H9 (cell line): ENCODE data around the gene ANTXR2. TPM values are rescaled to one million over a fixed set of nuclear protein-coding genes. Genes with fewer than 3 reads are reported as not detected.

Experiments
- DNase-seq: peaks from one replicate; pipeline ENCODE4 v3.0.0-alpha.2; 2017
- H2AFZ ChIP-seq: one replicate; pipeline ENCODE4 v1.6.1; 2013; ENCODE audit warnings: mild to moderate bottlenecking, low read length, control low read depth, moderate library complexity
- H2AK5ac ChIP-seq: 2 replicates; pipeline ENCODE4 v1.6.1; 2013; ENCODE audit warnings: low read length, control low read depth, mixed read lengths; ENCODE audit not compliant: insufficient read length
- H2BK120ac ChIP-seq: one replicate; pipeline ENCODE4 v1.6.1; 2013; ENCODE audit warnings: low read depth, mild to moderate bottlenecking, low read length, control low read depth, inconsistent platforms; ENCODE audit not compliant: poor library complexity, severe bottlenecking
- H2BK12ac ChIP-seq: 2 replicates; pipeline ENCODE4 v1.6.1; 2013; ENCODE audit warnings: low read length, control low read depth, mixed read lengths, low read depth; ENCODE audit not compliant: insufficient read length
- H2BK15ac ChIP-seq: 2 replicates; pipeline ENCODE4 v1.6.1; 2013; ENCODE audit warnings: low read depth, low read length, control low read depth
- H2BK20ac ChIP-seq: one replicate; pipeline ENCODE4 v1.6.1; 2013; ENCODE audit warnings: low read depth, mild to moderate bottlenecking, low read length, control low read depth, inconsistent platforms; ENCODE audit not compliant: poor library complexity, severe bottlenecking
- H2BK5ac ChIP-seq: 2 replicates; pipeline ENCODE4 v1.6.1; 2013; ENCODE audit warnings: low read length, control low read depth, mixed read lengths; ENCODE audit not compliant: insufficient read length
- H3K14ac ChIP-seq: 2 replicates; pipeline ENCODE4 v1.6.1; 2013; ENCODE audit warnings: low read length, control low read depth; ENCODE audit not compliant: insufficient read depth
- H3K18ac ChIP-seq: 2 replicates; pipeline ENCODE4 v1.6.1; 2013; ENCODE audit warnings: low read depth, mild to moderate bottlenecking, mixed read lengths, low read length, control low read depth; ENCODE audit not compliant: insufficient read length
- H3K23ac ChIP-seq: 2 replicates; pipeline ENCODE4 v1.6.1; 2013; ENCODE audit warnings: low read length, control low read depth, mixed read lengths, low read depth; ENCODE audit not compliant: insufficient read length
- H3K23me2 ChIP-seq: 2 replicates; pipeline ENCODE4 v1.6.1; 2013; ENCODE audit warnings: low read depth, mild to moderate bottlenecking, mixed read lengths, low read length, control low read depth; ENCODE audit not compliant: insufficient read length, poor library complexity, severe bottlenecking
- H3K27ac ChIP-seq: 2 replicates; pipeline ENCODE4 v1.5.1; 2013; ENCODE audit warnings: low read length, control low read depth, mixed read lengths, low read depth; ENCODE audit not compliant: insufficient read length
- H3K27me3 ChIP-seq: 2 replicates; pipeline ENCODE4 v1.6.1; 2013; ENCODE audit warnings: low read length, control low read depth, inconsistent platforms; ENCODE audit not compliant: insufficient read depth
- H3K4ac ChIP-seq: 2 replicates; pipeline ENCODE4 v1.6.1; 2013; ENCODE audit warnings: low read depth, mild to moderate bottlenecking, control low read depth, inconsistent platforms, low read length, moderate library complexity
- H3K4me1 ChIP-seq: 2 replicates; pipeline ENCODE4 v1.6.1; 2013; ENCODE audit warnings: low read length, control low read depth, inconsistent platforms; ENCODE audit not compliant: insufficient read depth
- H3K4me2 ChIP-seq: 2 replicates; pipeline ENCODE4 v1.6.1; 2013; ENCODE audit warnings: low read length, control low read depth, mixed read lengths; ENCODE audit not compliant: insufficient read length, insufficient read depth
- H3K56ac ChIP-seq: 2 replicates; pipeline ENCODE4 v1.6.1; 2013; ENCODE audit warnings: low read depth, mild to moderate bottlenecking, mixed read lengths, low read length, control low read depth; ENCODE audit not compliant: insufficient read length
- H3K79me1 ChIP-seq: 2 replicates; pipeline ENCODE4 v1.6.1; 2013; ENCODE audit warnings: low read depth, mild to moderate bottlenecking, moderate library complexity, low read length, control low read depth, inconsistent platforms; ENCODE audit not compliant: insufficient read depth, poor library complexity, severe bottlenecking
- H3K79me2 ChIP-seq: 2 replicates; pipeline ENCODE4 v1.6.1; 2013; ENCODE audit warnings: low read length, control low read depth, inconsistent platforms; ENCODE audit not compliant: insufficient read depth
- H3K9ac ChIP-seq: 2 replicates; pipeline ENCODE4 v1.6.1; 2013; ENCODE audit warnings: low read length, control low read depth, mixed read lengths; ENCODE audit not compliant: insufficient read length; ENCODE audit errors: extremely low read depth
- H3K9me3 ChIP-seq: one replicate; pipeline ENCODE4 v1.6.1; 2013; ENCODE audit warnings: low read depth, low read length, inconsistent platforms; ENCODE audit not compliant: control insufficient read depth
- H3T11ph ChIP-seq: one replicate; pipeline ENCODE4 v1.6.1; 2013; ENCODE audit warnings: mild to moderate bottlenecking, low read length, control low read depth, inconsistent platforms
- H4K20me1 ChIP-seq: one replicate; pipeline ENCODE4 v1.6.1; 2013; ENCODE audit not compliant: control insufficient read depth, insufficient read length, insufficient read depth
- H4K5ac ChIP-seq: 2 replicates; pipeline ENCODE4 v1.6.1; 2013; ENCODE audit warnings: low read depth, mild to moderate bottlenecking, mixed read lengths, low read length, control low read depth; ENCODE audit not compliant: insufficient read length
- H4K8ac ChIP-seq: replicated peaks from 2 replicates; pipeline ENCODE4 v1.6.1; 2013; ENCODE audit warnings: low read length, control low read depth, mixed read lengths, low read depth; ENCODE audit not compliant: insufficient read length
- H4K91ac ChIP-seq: 2 replicates; pipeline ENCODE4 v1.6.1; 2013; ENCODE audit warnings: low read depth, mild to moderate bottlenecking, moderate library complexity, mixed read lengths, low read length, control low read depth; ENCODE audit not compliant: insufficient read length
- H3K27ac Mint-ChIP-seq, 3 experiments: 2 replicates in 2 of 3; 3 replicates in 1 of 3; pipeline ENCODE4 v1.8.0; 2020 to 2021; ENCODE audit warnings: mixed read lengths in 3 of 3, mild to moderate bottlenecking in 1 of 3, moderate library complexity in 1 of 3
- H3K27me3 Mint-ChIP-seq: 2 replicates; pipeline ENCODE4 v1.8.0; 2021; ENCODE audit warnings: low read depth, mild to moderate bottlenecking, moderate library complexity, mixed read lengths
- H3K36me3 Mint-ChIP-seq, 3 experiments: 2 replicates in 2 of 3; 3 replicates in 1 of 3; pipeline ENCODE4 v1.8.0; 2020 to 2021; ENCODE audit warnings: low read depth in 3 of 3, mixed read lengths in 3 of 3; ENCODE audit not compliant: insufficient read depth in 1 of 3
- H3K4me1 Mint-ChIP-seq, 2 experiments: 2 replicates each; pipeline ENCODE4 v1.8.0; 2020; ENCODE audit warnings: mixed read lengths in 2 of 2
- H3K4me3 Mint-ChIP-seq, 2 experiments: 2 replicates in 1 of 2; 3 replicates in 1 of 2; pipeline ENCODE4 v1.8.0; 2020 to 2021; ENCODE audit warnings: mild to moderate bottlenecking in 2 of 2, mixed read lengths in 2 of 2, moderate library complexity in 1 of 2
- H3K9me3 Mint-ChIP-seq, 2 experiments: 2 replicates in 1 of 2; 3 replicates in 1 of 2; pipeline ENCODE4 v1.8.0; 2020; ENCODE audit warnings: mild to moderate bottlenecking in 2 of 2, mixed read lengths in 2 of 2, moderate library complexity in 1 of 2
- WGBS: extraction: QIAGEN DNeasy Blood & Tissue Kit; methylation state at CpG from one replicate; pipeline ENCODE4 v1.1.7; 2013; ENCODE audit warnings: missing lambda C conversion rate, low lambda C conversion rate, mixed read lengths; ENCODE audit not compliant: insufficient read length; ENCODE audit errors: extremely low coverage; 5-methylcytosine and 5-hydroxymethylcytosine counted together
- total RNA-seq: library from RNA; stranded (reverse); gene quantifications from 2 replicates; pipeline ENCODE4 v1.2.1, GENCODE V29; 2021
- TF ChIP-seq, protein P1 (sequence below): fragments of 200-600 bp; sonication (generic); conservative IDR thresholded peaks from 3 replicates; pipeline ENCODE4 v1.8.0; 2021; ENCODE audit warnings: antibody characterized with exemption, mild to moderate bottlenecking

Gene ANTXR2
- total RNA-seq, 1 experiment from 2014 or later, result 4.7 TPM

DNA sequence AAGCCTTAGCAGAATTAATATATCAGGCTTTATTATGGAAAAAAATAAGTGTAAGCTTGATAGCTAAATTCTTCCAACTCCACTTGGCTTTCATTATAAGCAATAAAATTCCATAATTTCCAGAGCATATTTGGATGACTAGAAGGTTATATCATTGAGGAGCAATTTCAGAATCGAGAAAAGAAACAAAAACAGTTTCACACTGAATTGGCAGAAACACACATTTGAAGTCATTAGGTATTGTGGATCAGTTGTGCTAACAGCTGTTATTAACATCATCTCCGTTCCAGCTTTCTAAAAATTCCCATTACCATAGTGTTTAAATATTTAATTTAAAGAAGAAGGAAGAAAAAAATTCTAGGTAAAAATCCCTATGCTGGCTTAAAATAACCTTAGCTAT is 92.6 kb downstream of the ANTXR2 start:
- no peak overlapping the region for H3K27ac ChIP-seq
- no peaks in the 10 kb centered on the region for H3K9me3 Mint-ChIP-seq
- H3K36me3 Mint-ChIP-seq, result peaks cover 0 to under 1% (median 0%) of the 10 kb centered on the region in 3 experiments; a peak in 1 of 7 replicates
- no peak overlapping the region for H2BK20ac ChIP-seq
- no peak overlapping the region for H4K5ac ChIP-seq
- TF ChIP-seq, protein P1, sequence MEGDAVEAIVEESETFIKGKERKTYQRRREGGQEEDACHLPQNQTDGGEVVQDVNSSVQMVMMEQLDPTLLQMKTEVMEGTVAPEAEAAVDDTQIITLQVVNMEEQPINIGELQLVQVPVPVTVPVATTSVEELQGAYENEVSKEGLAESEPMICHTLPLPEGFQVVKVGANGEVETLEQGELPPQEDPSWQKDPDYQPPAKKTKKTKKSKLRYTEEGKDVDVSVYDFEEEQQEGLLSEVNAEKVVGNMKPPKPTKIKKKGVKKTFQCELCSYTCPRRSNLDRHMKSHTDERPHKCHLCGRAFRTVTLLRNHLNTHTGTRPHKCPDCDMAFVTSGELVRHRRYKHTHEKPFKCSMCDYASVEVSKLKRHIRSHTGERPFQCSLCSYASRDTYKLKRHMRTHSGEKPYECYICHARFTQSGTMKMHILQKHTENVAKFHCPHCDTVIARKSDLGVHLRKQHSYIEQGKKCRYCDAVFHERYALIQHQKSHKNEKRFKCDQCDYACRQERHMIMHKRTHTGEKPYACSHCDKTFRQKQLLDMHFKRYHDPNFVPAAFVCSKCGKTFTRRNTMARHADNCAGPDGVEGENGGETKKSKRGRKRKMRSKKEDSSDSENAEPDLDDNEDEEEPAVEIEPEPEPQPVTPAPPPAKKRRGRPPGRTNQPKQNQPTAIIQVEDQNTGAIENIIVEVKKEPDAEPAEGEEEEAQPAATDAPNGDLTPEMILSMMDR, result no peak
- H3K27me3 Mint-ChIP-seq, result no peaks in the 10 kb centered on the region
- H4K8ac ChIP-seq, result no peak overlapping the region
- no peak overlapping the region for H2BK15ac ChIP-seq
- H3K4me3 Mint-ChIP-seq, result no peak overlapping the region
- H4K20me1 ChIP-seq, result no peaks in the 10 kb centered on the region
- H3K23me2 ChIP-seq, result no peaks in the 10 kb centered on the region
- H3K27ac Mint-ChIP-seq, result no peak overlapping the region
- no peak overlapping the region for H2BK12ac ChIP-seq
- H2AFZ ChIP-seq, result no peak overlapping the region
- H3K14ac ChIP-seq, result no peak overlapping the region
- DNase-seq, result no peak
- H3K56ac ChIP-seq, result no peak overlapping the region
- no peaks in the 10 kb centered on the region for H3K27me3 ChIP-seq
- H3K79me1 ChIP-seq, result no peaks in the 10 kb centered on the region
- H4K91ac ChIP-seq, result no peak overlapping the region
- H3K79me2 ChIP-seq, result no peaks in the 10 kb centered on the region
- no peak overlapping the region for H3K23ac ChIP-seq
- H3K9me3 ChIP-seq, result no peaks in the 10 kb centered on the region
- no CpG with 5 or more reads among the region's 2 CpGs for WGBS
- H3K4me2 ChIP-seq, result no peak overlapping the region
- no peak overlapping the region for H3T11ph ChIP-seq
- no peak overlapping the region for H3K4ac ChIP-seq
- H3K9ac ChIP-seq, result no peak overlapping the region
- no peak overlapping the region for H2BK5ac ChIP-seq
- H2BK120ac ChIP-seq, result no peak overlapping the region
- H2AK5ac ChIP-seq, result no peak overlapping the region
- no peak overlapping the region for H3K18ac ChIP-seq
- H3K4me1 Mint-ChIP-seq, result peaks cover 0 to 3% of the 10 kb centered on the region in 2 experiments; a peak in 1 of 4 replicates
- H3K4me1 ChIP-seq, result no peaks in the 10 kb centered on the region
